DLD1 (cell line): ENCODE results near the gene ATP11B.
"Not testable (repeated sequence)": the region's sequence is repeated elsewhere in the genome, so short reads cannot be mapped to it uniquely, and the experiment has no call there.

Experiments used
- in situ Hi-C: cut with HindIII; loops from 2 replicates; pipeline ENCODE4 v1.10.0; 2017; ENCODE audit warnings: low sequenced_read_pairs

ATP11B gene

DNA sequence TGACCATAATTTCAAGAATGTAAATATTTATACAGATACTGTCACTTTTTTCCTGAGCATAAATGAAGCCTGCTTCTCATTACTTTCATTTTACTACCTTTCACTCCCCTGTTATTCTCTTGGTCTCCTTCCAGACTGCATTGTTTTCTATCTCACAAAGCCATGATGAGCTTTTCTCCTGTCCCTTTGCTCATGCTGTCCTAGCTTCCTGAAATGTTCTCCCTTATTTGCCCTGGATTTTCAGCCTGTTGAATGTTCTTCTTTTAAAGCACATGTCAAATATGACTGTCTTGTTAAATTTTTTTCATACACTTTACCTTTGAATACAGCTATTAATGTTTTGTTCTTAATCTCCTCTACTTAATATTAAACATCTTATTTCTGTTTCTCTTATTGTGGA is 31.7 kb downstream of the ATP11B start:
- in situ Hi-C loops, result no loop called here

DNA sequence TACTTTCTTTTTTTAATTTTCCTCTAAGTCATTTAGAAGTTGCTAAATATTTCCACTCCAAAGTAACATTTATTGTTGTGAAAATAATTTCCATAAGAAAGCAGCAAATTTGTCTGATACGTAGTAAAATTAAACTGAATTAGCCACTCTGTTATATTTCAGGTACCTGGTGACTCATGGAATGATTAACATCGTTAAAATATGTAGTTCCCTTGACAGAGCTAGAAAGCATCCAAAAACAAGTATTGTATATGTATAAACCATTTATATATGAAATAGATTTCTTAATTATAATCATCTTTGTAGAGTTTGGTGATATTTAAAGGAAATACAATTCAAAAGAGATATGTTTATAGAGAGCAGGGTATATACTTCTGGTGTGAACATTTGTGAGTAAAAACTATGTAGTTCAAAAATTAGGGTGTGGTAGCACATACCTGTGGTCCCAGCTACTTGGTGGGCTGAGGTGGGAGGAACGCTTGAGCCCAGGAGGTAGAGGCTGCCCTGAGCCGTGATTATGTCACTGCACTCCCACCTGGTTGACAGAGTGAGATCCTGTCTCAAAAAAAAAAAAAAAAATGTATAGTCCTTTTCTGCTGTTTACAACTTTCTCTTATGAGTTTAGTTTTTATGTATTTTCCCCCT is 36.6 kb downstream of the ATP11B start:
- in situ Hi-C loops, result no loop called here

DNA sequence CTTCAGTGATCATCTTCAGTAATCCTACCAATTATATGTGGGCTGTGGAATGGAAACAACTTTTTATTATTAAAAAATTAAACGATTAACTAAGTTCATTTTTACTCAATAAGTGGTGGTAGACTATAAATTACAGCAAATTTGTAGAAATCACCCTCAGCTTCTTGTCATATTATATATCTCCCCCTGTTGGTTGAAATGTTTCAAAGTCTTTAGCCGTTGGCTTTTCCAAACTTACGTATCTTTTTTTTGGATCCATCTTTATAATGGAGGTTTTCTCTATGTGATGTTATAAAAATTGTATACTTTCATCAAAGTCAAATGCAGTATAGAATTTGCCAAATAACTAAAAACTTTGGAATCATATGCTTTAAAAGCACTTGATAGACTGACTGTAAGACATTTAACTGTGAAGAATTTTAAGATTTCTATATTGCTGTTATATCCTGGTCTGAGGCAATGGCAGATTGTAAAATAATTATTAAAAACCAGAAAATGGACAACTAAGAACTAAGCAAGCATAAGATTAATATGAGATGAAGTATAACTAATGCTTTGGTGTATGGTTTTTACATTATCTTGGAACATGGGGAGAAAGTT is 44.7 kb downstream of the ATP11B start:
- in situ Hi-C loops, result no loop called here

DNA sequence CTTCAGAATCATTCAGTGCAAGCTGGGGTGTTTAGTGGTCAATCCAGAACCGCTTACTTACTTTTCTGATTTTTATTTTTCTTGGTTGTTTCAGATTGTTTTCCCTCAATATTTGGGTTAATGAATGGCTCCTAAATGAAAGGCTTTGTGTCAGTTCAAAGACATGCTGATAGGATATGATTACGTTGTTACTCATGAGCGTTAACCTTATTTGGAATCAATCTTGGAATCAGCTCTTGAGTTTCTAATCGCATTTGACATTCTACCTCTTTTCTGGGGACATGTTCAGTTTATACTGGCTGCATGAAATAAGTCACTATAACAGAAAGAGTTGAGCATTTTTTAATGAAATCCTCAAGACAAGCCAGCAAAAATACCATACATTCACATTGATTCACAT is 50.2 kb downstream of the ATP11B start:
- in situ Hi-C loops, result no loop called here

DNA sequence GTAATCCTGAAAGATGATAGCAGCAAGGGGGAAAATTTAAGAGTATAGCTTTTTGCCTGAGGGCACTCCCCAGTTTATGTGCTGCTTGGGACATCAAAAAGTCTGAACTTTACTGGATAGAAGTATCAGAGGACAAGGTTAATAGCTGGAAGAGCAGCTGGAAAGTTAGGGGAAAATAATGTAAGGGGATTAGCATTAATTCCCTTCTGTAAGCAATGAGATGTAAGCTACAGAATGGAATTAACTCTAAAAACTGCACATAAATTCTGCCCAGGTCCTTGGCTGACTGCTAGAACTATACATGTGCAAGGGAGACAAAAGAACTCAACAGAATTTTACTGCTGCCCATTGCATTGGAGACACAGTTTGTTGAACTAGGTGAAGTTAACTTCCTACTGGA is 55.6 kb downstream of the ATP11B start:
- in situ Hi-C loops, result no loop called here

DNA sequence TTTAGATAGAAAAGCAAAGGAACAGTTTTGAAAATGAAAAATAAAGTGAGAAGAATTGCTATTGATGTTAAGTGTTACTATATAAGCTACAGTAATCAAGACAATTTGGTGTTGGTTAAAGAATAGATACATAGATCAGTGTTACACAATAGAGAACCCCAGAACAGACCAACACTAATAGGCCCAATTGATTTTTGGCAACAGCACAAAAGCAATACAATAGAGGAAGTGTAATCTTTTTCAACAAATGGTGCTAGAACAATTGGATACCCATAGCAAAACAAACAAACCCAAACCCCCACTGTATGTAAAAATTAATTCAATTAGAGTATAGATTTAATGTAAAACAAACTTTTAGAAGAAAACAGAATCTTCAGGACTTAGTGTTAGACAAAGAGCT is 61.8 kb downstream of the ATP11B start:
- in situ Hi-C loops, result no loop called here

DNA sequence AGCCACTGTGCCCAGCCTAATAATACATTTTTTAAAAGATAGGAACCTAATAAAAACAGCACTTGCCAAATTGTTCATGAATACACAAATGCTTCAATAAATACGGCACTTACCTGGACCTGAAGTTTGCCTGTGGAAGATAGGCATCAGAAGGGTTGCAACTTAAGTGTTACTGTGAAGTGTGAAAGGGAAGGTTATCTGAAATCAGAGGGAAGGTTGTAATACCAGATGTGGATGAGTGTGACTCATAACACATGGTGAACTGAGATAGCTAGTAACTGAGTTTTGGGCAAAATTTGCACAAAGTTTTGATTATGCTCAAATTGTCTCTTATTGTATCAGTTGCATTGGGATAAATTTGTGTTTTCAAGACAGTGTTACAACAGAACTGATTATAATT is 68.0 kb downstream of the ATP11B start:
- in situ Hi-C loops, result no loop called here

DNA sequence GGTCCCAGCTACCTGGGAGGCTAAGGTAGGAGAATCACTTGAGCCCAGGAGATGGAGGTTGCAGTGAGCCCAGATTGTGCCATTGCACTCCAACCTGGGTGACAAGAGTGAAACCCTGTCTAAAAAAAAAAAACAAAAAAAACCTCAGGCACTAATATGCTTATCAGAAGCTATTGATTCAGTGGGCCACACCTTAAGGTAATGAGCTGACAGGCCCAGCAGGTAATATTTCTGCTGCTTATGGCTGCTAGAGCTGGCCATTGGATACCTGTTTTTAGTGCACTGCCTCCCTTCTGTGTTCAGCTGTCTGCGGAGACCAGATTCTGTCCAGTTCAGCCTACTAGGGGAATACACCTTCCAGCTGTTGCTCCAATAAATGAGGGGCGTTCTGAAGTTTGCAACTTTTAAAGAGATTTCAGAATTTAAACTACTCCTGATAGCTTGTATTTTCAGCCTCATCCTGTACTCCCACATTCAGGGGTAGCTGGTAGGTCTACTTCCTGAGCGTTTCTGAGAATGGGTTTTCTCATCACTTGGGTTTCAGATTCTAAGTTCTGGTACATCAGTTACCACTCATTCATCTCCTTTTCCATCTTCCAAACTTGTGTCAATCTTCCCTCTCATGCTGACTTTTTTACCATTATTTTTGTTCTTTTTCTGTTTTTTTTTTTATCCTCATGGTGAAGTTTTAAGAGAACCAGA is 69.0 kb downstream of the ATP11B start:
- in situ Hi-C loops, result no loop called here

DNA sequence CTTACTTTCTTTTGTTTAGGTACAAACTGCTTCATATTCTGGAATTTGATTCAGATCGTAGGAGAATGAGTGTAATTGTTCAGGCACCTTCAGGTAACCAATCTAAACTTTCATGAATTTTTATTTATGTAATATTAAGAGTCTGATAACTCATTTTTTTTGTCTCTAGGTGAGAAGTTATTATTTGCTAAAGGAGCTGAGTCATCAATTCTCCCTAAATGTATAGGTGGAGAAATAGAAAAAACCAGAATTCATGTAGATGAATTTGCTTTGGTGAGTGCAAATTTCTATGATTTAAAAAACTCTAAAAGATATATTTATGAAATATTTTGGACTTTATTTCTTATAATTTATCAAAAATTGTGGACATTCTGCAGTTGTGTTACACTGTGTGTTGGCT is 75.8 kb downstream of the ATP11B start:
- in situ Hi-C loops, result no loop called here

DNA sequence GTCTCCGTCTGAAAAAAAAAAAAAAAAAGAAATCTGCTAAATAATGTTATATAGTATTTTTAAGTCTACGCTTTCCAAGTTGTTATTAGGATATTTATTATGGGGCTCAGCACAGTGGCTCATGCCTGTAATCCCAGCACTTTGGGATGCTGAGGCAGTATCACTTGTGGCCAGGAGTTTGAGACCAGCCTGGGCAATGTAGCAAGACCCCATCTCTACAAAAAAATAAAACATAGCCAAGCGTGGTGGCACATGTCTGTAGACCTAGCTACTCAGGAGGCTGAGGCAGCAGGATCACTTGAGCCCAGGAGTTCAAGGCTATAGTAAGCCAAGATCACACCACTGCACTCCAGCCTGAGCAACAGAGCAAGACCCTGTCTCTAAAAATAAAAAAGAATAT is 77.6 kb downstream of the ATP11B start:
- in situ Hi-C loops, result not testable (repeated sequence)

DNA sequence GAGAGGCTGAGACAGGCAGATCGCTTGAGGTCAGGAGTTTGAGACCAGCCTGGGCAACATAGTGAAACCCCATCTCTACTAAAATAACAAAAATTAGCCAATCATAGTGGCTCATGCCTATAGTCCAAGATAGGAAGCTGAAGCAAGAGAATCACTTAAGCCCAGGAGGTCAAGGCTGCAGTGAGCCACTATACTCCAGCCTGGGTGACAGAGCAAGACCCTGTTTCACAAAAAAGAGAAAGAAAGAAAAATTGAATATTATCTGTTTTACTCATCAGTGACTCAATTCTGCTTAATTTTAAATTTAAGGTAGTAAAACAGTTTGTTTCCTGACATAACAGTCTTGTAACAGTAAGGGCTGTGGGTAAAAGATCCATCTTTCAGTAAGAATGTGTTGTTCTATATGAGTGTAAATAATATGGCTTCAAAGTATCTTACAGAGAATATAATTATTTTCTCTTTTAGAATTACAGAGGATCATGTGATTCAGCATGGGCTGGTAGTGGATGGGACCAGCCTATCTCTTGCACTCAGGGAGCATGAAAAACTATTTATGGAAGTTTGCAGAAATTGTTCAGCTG is 85.8 kb downstream of the ATP11B start:
- in situ Hi-C loops, result no loop called here

DNA sequence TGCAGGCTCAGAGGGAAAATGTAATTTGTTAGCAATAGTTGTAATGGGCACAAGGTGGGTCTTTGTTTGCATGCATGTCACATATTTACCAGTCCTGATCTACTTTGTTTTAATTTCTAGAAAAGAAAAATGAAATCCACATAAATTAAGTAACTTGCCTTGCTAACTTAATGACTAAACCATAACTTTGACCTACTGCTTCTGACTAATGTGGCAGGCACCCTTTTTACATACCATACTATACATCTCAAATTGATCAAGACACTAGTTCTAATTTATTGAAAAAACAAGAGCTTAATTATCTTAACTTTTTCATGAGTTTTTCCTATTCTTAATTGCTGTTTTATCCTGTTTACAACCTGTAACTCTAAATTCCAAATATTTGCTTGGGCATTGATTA is 93.2 kb downstream of the ATP11B start:
- in situ Hi-C loops, result no loop called here

DNA sequence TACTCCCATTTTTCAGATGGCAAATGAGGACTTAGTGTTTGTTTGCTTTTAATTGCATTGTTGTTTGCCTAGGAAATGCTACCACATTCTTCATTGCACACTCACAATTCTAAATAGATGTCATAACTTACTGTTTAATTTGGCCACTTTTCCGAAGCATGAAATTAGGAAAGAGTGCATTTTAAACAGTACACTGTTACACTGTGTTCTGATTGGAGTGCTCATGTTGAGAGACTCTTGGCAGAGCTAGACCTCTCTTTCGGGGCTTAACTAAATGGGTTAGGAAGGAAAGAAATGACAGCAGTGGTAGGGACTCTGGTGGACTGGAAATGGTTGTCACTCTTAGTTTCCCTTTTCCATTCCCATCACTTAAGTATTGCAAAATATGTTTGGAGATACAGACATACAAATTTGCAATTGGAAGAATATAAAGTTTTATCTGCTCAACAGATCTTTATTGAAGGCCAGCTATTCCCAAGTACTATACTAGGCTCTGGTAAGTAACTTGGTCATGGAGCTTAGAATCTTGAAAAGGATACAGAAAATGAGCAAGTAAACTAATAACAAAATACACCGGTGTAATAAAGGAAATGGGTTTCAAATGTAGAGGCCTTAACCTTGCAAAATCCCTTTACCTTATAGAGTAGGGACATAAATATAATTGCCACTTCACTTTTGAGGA is 96.8 kb downstream of the ATP11B start:
- in situ Hi-C loops, result no loop called here

DNA sequence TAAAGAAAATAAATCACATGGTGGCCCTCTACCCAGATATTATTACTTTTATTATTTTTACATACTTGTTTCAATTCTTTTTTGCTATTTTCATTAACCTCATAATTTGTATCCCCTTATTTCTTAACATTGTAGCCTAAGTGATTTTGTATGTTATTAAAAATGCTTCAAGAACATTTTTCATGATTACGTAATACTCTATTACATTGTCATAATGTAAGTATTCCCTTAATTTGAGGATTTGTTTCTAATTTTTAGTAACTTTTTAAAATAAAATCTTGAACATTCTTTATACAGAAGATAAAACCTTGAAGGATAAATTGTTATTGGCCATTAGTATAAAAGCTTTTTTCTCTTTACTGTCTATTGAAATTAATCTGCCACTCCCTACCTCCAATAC is 98.1 kb downstream of the ATP11B start:
- in situ Hi-C loops, result no loop called here

DNA sequence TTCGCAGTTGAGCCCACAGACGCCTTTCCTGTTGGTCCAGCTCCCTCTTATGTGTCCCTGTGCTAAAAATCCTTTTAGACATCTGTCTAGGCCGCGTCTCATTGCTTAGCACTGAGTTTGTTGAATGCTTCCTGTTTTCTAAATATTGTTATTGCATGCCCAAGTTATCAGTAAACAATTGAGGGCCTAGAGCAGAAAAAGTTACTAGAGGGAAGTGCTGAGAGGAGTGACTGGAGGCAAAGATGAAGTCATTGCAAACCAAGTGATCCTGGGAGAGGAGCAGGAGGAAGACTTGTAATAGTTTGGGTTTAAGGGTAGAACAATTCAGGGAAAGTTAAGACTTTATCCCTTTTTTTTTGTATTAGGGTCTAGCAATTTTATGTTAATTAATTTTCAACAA is 98.9 kb downstream of the ATP11B start:
- in situ Hi-C loops, result no loop called here

DNA sequence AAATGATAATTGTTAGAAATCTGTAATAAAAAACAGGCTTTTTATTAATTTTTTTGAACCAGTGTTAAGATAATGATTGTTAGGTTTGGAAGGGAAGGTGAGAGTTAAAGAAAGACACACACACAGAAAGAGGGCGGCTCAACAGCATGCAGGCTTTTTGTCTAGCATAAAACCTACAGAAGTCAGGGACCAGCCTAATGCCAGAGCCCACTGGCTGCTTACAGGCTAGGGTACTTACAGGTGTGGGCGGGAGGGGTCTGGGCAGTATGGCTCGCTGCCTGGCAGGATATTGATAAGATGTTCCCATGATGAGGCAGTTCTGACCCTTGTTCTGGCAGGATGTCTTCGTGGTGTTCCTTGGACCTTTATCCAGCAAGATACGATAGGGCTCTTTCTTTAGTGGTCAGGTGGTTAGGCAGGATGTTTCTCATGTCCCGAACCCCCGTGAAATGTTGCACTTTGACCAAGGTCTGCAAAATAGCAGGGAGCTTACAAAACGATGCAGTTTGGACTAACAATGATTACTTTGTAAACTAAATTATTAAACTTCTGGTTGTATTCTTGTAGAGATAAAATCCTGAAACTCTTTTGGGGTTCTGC is 102.3 kb downstream of the ATP11B start:
- in situ Hi-C loops, result no loop called here

DNA sequence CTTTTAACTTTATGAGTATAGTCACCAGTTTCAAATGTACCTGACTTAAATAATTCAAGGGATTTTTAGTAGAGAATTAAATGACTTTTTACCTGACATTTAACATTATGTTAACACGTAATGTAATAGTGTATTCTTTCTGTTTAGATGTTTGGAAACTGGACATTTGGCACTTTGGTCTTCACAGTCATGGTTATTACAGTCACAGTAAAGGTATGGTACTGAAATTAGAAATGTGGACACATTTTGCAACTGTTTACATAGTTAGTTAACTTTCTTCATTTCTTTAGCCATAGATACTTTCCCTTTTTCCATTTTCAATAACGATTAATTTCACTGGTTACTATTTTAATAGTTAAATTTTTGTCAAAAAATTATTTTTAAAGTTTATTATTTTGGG is 103.2 kb downstream of the ATP11B start:
- in situ Hi-C loops, result no loop called here

DNA sequence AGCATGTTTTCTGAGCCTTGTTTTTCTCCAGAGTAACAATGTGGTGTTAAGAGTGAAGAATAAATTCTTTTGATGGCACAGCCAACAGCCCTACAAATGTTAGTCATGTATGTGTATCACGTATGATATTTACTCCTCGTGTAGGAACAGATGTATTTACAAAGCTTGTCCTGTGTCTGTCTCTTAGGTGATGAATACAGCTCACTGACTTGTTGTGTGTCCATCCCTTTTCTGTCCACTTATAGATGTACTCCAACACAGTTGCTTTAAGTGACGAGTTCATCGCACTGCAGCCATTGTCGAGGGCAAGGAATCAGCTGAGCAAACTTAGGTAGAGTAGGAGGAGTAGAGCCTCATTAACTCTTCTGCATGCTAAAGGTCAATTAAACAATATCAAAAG is 108.9 kb downstream of the ATP11B start:
- in situ Hi-C loops, result no loop called here

DNA sequence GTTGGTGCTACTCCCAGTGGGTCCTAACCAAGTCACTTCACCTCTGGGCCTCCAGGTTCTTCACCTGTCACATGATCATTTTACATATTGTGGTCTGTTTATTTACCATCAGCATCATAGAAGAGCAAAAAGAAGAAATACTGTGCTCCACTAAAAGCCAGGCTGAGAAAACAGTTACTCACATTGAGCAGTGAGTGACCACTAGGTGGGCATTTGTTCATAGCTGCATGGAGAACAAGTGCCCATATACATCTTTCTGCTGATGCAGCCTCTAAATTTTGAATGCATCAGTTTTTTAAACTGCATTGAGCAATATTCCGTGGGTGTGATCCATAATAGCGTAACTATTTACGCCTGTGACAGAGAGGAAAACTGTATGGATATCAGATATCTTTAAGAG is 110.9 kb downstream of the ATP11B start:
- in situ Hi-C loops, result no loop called here

DNA sequence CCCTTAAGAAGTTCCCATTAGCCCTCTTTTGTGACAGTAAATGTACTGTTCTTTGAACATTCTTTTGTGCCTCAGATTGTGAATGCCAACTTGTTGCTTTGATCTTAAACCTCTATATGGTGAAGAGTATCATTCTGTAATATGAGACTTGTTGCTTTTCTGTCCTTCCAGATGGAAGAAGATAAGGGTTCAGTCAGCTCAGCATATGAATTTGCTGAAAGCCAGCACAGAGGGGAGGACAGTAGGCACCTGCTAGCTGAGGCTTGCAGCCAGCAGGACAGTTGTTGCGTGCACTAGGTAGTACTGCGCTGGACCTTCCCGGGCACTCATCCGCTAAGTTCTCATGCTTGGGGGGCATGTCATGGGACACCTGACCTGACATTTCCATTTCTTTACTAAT is 112.3 kb downstream of the ATP11B start:
- in situ Hi-C loops, result no loop called here

DNA sequence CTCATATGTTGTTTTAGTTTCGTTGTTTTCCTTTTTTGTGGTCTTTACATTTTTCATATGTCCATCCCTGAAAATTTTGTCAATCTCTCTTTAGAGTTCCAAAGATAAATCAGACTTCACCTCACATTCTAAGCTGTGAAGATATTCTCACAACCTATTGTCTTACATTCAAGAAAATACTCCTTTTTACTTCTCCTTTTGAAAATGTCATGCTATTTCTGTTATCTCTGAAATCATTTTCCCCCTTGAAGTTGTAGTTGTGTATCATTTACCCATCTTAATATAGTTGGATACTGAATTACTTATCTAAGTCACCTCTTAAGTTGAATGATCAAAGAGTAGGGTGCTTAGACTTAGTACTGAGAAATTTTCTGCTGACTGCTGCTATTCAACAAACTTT is 112.7 kb downstream of the ATP11B start:
- in situ Hi-C loops, result no loop called here
